Measurements from ENCODE around the gene SLC2A4RG.

- TF ChIP-seq CTCF (IDR thresholded peaks at IDR 0.05) (no peak), POLR2A (IDR thresholded peaks at IDR 0.05) (no peak)
Measured at GRCh38 chr20:63712191-63712590, 27.4 kb upstream of the SLC2A4RG start.

Measured in lower leg skin (tissue), 3 donors.